GM18520 (cell line): ENCODE measurements around the gene ANTXR1.
"Not testable (repeated sequence)": the region's sequence is repeated elsewhere in the genome, so short reads cannot be mapped to it uniquely, and the experiment has no call there.

Source experiments
- ATAC-seq: cut with Tn5 transposase; IDR thresholded peaks from one replicate; pipeline ENCODE4 v1.9.1; 2021; ENCODE audit not compliant: unreplicated experiment

The ANTXR1 gene

GRCh38 chr2:69223759-69224511, 211.0 kb downstream of the ANTXR1 start:
- no peak for ATAC-seq

GRCh38 chr2:69224512-69224837, 211.5 kb downstream of the ANTXR1 start:
- ATAC-seq: no peak

- no peak for ATAC-seq
Measured at GRCh38 chr2:69225933-69226332, 213.0 kb downstream of the ANTXR1 start.

- ATAC-seq: no peak
Measured at GRCh38 chr2:69226903-69227302, 213.9 kb downstream of the ANTXR1 start.

- no peak for ATAC-seq
Measured at GRCh38 chr2:69227716-69228115, 214.7 kb downstream of the ANTXR1 start.

- not testable (repeated sequence) for ATAC-seq
Measured at GRCh38 chr2:69230946-69231345, 218.0 kb downstream of the ANTXR1 start.

- ATAC-seq: no peak
Measured at GRCh38 chr2:69231612-69232277, 218.8 kb downstream of the ANTXR1 start.

- not testable (repeated sequence) for ATAC-seq
Measured at GRCh38 chr2:69235835-69236234, 222.9 kb downstream of the ANTXR1 start.

GRCh38 chr2:69237070-69237670, 224.2 kb downstream of the ANTXR1 start:
- no peak for ATAC-seq

GRCh38 chr2:69238449-69239031, 225.6 kb downstream of the ANTXR1 start:
- no peak for ATAC-seq

GRCh38 chr2:69241093-69241492, 228.1 kb downstream of the ANTXR1 start:
- ATAC-seq: no peak

GRCh38 chr2:69241664-69242514, 228.9 kb downstream of the ANTXR1 start:
- no peak for ATAC-seq

- no peak for ATAC-seq
Measured at GRCh38 chr2:69242651-69243051, 229.7 kb downstream of the ANTXR1 start.

- no peak for ATAC-seq
Measured at GRCh38 chr2:69243652-69244051, 230.7 kb downstream of the ANTXR1 start.

GRCh38 chr2:69244882-69245281, 231.9 kb downstream of the ANTXR1 start:
- ATAC-seq: no peak

- no peak for ATAC-seq
Measured at GRCh38 chr2:69247583-69247982, 234.6 kb downstream of the ANTXR1 start.

- no peak for ATAC-seq
Measured at GRCh38 chr2:69248232-69248631, 235.3 kb downstream of the ANTXR1 start.

GRCh38 chr2:69250981-69251380, 238.0 kb downstream of the ANTXR1 start:
- ATAC-seq: no peak

GRCh38 chr2:69251943-69252342, 239.0 kb downstream of the ANTXR1 start:
- ATAC-seq: no peak

- no peak for ATAC-seq
Measured at GRCh38 chr2:69253112-69253511, 240.1 kb downstream of the ANTXR1 start.
